ENCODE data around the gene CLCN6.

The CLCN6 gene

GRCh38 chr1:11841245-11842153, 35.5 kb downstream of the CLCN6 start:
- H3K36me3 ChIP-seq (replicated peaks; ENCODE audit: insufficient read depth, low read length) = no peaks in the 10 kb centered on the region; the same call in 1 of the 2 replicates
- H2AFZ ChIP-seq (ENCODE audit: low read length) = no peak overlapping the region
- no peaks in the 10 kb centered on the region for H4K20me1 ChIP-seq (ENCODE audit: insufficient read depth, low read length)
- H3K79me2 ChIP-seq (ENCODE audit: low read length) = no peaks in the 10 kb centered on the region
- H3K9ac ChIP-seq (ENCODE audit: low read length) = no peak overlapping the region
- H3K9me2 ChIP-seq (replicated peaks; ENCODE audit: insufficient read depth, low read length) = no peaks in the 10 kb centered on the region
- H3F3A ChIP-seq (ENCODE audit: insufficient read depth, low read length) = no peaks in the 10 kb centered on the region
- H3K4me3 ChIP-seq (ENCODE audit: low read length) = no peak overlapping the region
- no peaks in the 10 kb centered on the region for H3K9me3 ChIP-seq (replicated peaks; ENCODE audit: insufficient read depth, low read length)
- no peak for DNase-seq
- no peak overlapping the region for H3K4me2 ChIP-seq (ENCODE audit: low read depth, low read length)
- no peaks in the 10 kb centered on the region for H3K27me3 ChIP-seq (replicated peaks; ENCODE audit: insufficient read depth, low read length)
- TF ChIP-seq, protein P1, sequence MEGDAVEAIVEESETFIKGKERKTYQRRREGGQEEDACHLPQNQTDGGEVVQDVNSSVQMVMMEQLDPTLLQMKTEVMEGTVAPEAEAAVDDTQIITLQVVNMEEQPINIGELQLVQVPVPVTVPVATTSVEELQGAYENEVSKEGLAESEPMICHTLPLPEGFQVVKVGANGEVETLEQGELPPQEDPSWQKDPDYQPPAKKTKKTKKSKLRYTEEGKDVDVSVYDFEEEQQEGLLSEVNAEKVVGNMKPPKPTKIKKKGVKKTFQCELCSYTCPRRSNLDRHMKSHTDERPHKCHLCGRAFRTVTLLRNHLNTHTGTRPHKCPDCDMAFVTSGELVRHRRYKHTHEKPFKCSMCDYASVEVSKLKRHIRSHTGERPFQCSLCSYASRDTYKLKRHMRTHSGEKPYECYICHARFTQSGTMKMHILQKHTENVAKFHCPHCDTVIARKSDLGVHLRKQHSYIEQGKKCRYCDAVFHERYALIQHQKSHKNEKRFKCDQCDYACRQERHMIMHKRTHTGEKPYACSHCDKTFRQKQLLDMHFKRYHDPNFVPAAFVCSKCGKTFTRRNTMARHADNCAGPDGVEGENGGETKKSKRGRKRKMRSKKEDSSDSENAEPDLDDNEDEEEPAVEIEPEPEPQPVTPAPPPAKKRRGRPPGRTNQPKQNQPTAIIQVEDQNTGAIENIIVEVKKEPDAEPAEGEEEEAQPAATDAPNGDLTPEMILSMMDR (IDR thresholded peaks at IDR 0.05; ENCODE audit: low read length) = no peak
- TF ChIP-seq EZH2 (optimal IDR thresholded peaks at IDR 0.05; ENCODE audit: low read depth, low read length) = no peak
- H3K4me1 ChIP-seq (ENCODE audit: low read length) = no peaks in the 10 kb centered on the region
- no peak overlapping the region for H3K27ac ChIP-seq (ENCODE audit: low read length)

DNA sequence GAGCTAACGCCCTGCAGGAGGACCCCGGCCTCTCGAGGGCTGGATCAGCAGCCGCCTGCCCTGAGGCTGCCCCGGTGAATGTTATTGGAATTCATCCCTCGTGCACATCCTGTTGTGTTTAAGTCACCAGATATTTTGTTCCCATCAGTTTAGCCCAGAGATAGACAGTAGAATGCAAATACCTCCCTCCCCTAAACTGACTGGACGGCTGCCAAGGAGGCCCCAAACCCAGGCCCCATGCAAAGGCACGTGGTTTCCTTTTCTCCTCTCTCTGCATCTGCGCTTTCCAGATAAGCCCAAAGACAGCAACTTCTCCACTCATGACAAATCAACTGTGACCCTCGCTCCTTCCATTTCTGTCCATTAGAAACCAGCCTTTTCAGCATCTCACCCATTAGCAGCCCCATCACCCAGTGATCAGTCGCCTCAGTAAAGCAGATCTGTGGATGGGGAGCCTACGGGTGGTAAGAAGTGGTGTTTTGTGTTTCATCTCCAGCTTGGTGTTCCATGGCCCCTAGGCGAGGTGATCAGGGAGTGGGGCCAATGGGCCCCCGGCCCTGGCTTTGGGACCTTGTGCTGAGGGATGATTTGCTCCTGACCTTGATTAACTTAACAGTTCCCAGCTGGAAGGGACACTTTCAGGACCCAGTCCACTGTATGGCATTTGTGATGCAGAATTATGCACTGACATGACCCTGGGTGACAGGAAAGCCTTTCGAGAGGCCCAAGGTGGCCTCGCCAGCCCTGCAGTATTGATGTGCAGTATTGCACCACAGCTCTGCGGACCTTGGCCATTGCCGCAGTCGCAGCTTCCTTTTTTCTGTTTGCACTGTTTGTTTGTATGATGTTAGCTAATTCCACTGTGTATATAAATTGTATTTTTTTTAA, 36.4 kb downstream of the CLCN6 start:
- no peaks in the 10 kb centered on the region for H3K9me3 ChIP-seq (replicated peaks; ENCODE audit: insufficient read depth, low read length)
- H4K20me1 ChIP-seq (ENCODE audit: insufficient read depth, low read length) = no peaks in the 10 kb centered on the region
- H3K36me3 ChIP-seq (replicated peaks; ENCODE audit: insufficient read depth, low read length) = no peaks in the 10 kb centered on the region; the same call in 1 of the 2 replicates
- H3K4me2 ChIP-seq (ENCODE audit: low read depth, low read length) = no peak overlapping the region
- H3K4me1 ChIP-seq (ENCODE audit: low read length) = no peaks in the 10 kb centered on the region
- H3K79me2 ChIP-seq (ENCODE audit: low read length) = no peaks in the 10 kb centered on the region
- H3K27me3 ChIP-seq (replicated peaks; ENCODE audit: insufficient read depth, low read length) = no peaks in the 10 kb centered on the region
- H3K9ac ChIP-seq (ENCODE audit: low read length) = no peak overlapping the region
- H3K27ac ChIP-seq (ENCODE audit: low read length) = no peak overlapping the region
- H3F3A ChIP-seq (ENCODE audit: insufficient read depth, low read length) = no peaks in the 10 kb centered on the region
- TF ChIP-seq EZH2 (optimal IDR thresholded peaks at IDR 0.05; ENCODE audit: low read depth, low read length) (no peak), EZH2phosphoT487 (IDR thresholded peaks at IDR 0.05; ENCODE audit: low read length) (no peak)
- TF ChIP-seq, protein P1 (IDR thresholded peaks at IDR 0.05; ENCODE audit: low read length) = no peak
- H2AFZ ChIP-seq (ENCODE audit: low read length) = no peak overlapping the region
- no peak for DNase-seq
- no peaks in the 10 kb centered on the region for H3K9me2 ChIP-seq (replicated peaks; ENCODE audit: insufficient read depth, low read length)
- no peak overlapping the region for H3K4me3 ChIP-seq (ENCODE audit: low read length)

DNA sequence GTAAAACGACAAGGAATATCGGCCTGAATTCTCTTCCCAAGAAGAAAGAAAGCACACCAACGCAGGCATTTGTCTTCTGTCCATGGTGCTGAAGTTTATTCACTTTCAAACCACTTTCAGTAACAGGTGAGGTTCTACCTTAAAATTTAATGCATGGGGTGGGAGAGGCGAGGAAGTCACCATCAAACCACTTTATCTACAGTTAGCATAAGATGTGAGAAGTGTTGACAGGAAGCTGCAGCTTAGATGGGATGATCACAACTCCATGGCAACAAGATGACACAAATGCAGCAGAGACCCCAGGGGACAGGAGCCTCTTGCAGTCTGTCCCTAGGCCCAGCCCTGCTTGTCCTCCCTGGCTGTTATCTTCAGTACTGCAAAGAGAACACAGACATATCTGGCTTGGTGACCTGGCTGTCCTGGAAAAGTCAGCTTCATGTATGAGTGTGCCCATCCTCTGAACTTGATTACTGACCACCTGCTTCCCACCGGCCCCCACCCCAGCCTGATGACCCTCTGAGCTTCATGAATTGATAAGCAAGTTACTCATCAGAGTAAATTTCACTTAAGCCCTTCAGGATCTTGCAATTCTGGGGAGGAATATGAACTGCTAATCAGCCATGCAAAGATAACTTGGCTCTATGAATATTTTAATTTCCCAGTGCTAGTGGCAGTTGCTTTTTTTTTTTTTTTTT, 39.8 kb downstream of the CLCN6 start:
- no peaks in the 10 kb centered on the region for H3F3A ChIP-seq (ENCODE audit: insufficient read depth, low read length)
- no peaks in the 10 kb centered on the region for H3K9me2 ChIP-seq (replicated peaks; ENCODE audit: insufficient read depth, low read length)
- no peak overlapping the region for H3K27ac ChIP-seq (ENCODE audit: low read length)
- H3K27me3 ChIP-seq (replicated peaks; ENCODE audit: insufficient read depth, low read length) = no peaks in the 10 kb centered on the region
- no peaks in the 10 kb centered on the region for H4K20me1 ChIP-seq (ENCODE audit: insufficient read depth, low read length)
- H3K9me3 ChIP-seq (replicated peaks; ENCODE audit: insufficient read depth, low read length) = no peaks in the 10 kb centered on the region
- H3K36me3 ChIP-seq (replicated peaks; ENCODE audit: insufficient read depth, low read length) = no peaks in the 10 kb centered on the region
- TF ChIP-seq EZH2phosphoT487 (IDR thresholded peaks at IDR 0.05; ENCODE audit: low read length) = no peak
- no peak for TF ChIP-seq EZH2 (optimal IDR thresholded peaks at IDR 0.05; ENCODE audit: low read depth, low read length)
- TF ChIP-seq, protein P1 (IDR thresholded peaks at IDR 0.05; ENCODE audit: low read length) = no peak
- no peak overlapping the region for H3K4me3 ChIP-seq (ENCODE audit: low read length)
- no peak overlapping the region for H3K9ac ChIP-seq (ENCODE audit: low read length)
- H3K4me1 ChIP-seq (ENCODE audit: low read length) = no peaks in the 10 kb centered on the region
- H2AFZ ChIP-seq (ENCODE audit: low read length) = no peak overlapping the region
- peak; percentile 15 for DNase-seq
- no peak overlapping the region for H3K4me2 ChIP-seq (ENCODE audit: low read depth, low read length)
- no peaks in the 10 kb centered on the region for H3K79me2 ChIP-seq (ENCODE audit: low read length)

Data from MM.1S (cell line).